GM18505 (cell line): Measurements from ENCODE around the gene ISOC2.

ENCODE experiments used
- ATAC-seq: cut with Tn5 transposase; IDR thresholded peaks from one replicate; pipeline ENCODE4 v1.9.1; 2021; ENCODE audit not compliant: unreplicated experiment
- POLR2A ChIP-seq: IDR thresholded peaks from 4 replicates; pipeline ENCODE4 v1.6.1; 2011; ENCODE audit warnings: borderline replicate concordance; ENCODE audit not compliant: insufficient read depth, insufficient read length; ENCODE audit errors: extremely low read depth

ISOC2 gene

DNA sequence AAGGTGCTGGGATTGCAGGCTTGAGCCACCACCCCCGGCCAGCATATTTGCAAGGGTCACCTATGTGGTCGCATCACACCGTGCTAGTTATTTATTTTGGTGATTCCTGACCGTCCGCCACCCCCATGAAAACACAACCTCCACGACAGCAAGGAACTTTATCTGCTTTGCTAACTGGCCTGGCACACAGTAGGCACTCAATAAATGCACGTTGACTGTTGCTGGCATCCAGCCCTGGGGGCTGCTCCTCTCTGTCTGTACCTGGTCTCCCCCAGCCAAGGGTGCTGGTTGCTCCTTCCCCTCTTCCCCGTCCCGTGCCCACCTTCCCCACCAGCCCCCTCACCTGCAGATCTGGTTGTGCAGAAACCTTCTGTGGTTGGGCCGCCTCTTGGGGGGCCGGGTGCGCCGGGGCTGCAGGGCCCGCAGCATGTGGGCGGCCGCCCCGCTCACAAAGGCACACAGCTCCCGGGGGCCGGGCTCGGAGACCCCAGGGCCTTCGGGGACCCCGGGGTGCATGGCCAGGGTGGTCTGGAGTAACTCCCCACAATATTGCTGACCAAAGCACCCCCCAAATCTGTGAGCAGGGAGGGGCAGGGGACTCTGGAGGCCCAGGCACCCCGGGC is 2.7 kb upstream of the ISOC2 start:
- TF ChIP-seq POLR2A, result no peak
- ATAC-seq, result no peak

DNA sequence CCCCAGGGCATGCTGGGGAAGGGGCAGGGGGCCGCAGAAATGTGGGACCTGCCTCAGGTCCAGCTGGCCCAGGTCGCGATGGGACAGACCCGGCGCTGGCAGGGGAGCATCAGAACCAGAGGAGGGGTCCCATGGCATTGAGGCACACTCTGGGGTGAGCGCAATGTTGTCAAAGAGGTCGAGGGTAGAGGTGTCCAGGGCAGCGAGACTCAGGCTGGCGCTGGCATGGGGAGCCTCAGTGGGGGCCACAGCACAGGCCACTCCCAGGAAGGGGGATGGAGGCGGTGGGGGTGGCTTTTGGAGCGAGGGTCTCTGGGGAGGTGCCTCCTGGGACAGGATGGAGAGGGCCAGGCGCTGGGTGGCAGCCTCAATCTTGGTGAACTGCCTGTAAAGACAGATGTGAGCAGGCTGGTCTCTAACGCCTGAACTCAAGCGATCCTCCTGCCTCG is 2.2 kb upstream of the ISOC2 start:
- ATAC-seq, result no peak
- no peak for TF ChIP-seq POLR2A

DNA sequence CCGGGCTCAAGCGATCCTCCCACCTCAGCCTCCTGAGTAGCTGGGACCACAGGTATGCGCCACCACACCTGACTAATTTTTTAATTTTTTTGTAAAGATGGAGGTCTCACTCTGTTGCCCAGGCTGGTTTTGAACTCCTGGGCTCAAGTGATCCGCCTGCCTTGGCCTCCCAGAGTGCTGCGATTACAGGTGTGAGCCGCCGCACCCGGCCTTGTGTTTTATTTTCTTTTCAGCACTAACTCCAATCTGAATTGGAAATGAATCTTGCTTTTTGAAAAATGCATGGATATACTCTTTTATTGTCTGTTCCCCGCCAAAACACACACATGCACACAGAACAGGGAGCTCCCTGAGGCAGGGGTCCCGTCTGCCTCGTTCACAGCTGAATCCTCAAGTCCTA is 1.3 kb upstream of the ISOC2 start:
- no peak for ATAC-seq
- TF ChIP-seq POLR2A, result no peak

DNA sequence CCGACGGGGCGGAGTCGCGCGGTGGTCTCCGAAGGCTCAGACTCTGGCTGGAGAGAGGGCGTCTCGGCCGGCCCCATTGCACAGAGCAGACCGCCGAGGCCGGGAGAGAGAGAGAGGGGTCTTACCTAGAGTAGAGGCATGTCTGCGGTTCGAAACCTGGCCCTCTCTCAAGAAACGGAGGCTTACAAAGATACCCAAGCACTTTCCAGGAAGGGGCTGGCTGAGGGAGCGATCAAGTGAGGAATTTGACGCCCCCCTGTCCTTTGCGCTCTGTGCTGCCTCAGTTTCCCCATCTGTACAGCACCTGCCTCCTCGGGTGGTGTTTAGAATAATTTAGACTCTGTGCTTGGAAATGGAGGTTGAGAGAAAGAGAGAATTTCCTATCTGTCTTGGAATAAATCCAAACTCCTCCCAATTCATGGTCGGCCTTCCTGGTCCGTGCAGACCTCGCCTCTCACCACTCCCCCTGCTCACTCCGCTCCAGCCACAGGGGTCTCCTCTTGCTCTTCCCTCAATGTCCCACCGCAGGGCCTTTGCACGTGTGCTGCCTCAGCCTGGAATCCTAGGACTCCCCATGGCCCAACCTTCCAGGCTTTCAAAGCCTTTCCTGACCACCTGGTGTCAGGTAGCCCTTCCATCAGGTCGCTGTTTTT is 658 bp upstream of the ISOC2 start:
- TF ChIP-seq POLR2A, result no peak
- ATAC-seq, result no peak

DNA sequence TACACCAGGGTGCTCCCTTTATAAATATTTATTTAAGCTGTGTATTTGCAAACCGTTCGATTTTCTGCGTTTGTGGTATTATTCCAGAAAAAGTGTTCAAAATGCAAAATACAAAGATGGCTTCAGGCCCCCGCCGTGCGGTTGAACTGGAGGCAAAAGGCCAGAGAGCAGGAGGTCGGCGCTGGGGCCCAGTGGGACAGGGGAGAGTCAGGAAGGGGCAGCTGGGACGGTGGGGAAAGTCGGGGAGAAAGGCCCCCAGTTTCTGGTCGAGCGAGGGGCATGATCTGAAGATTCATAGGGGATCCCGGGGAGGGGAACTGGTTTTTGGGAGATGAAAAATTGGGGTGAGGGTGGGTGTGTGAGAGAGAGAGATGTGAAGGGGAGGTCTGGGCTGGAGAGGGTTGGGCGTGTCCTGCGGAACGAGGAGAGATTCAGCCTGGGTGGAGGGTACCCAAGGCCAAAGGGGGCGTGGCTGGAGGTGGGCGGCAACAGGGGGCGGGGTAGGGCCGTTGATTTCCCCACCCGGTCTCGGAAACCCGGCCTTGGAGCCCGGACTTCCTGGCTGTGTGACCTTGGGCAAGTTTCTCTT is 678 bp downstream of the ISOC2 start:
- TF ChIP-seq POLR2A, result no peak
- ATAC-seq, result no peak

DNA sequence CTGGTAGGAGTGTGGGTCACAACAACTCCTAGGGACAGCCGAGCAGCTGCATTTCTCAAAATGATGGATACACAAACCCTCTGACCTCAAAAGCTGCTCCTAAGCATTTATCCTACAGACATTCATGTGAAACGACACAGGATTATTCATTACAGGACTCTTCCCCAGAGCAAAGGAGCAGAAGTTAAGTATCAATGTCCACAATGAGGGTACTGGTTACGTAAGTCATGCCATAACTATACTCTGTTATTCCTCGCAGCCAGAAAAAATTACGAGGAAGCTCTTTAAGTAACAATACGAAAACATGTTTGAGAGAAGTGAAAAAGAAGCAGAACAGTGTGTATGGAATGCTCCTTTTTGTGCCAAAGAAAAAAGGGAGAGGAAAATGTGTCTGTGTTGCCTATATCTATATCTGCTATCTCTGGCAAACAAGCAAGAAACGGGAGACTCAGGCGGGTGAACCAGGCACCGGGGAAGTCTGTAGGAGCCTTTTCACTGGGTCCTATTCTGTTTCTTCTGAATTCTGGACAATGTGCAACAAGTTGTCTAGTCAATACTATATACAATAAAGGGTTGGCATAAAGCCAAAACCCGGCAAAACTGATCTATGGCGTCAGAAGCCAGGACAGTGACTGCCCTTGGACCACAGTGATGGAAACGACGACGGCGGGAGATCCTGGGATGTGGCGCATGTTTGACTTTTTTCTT is 1.3 kb downstream of the ISOC2 start:
- no peak for TF ChIP-seq POLR2A
- no peak for ATAC-seq

DNA sequence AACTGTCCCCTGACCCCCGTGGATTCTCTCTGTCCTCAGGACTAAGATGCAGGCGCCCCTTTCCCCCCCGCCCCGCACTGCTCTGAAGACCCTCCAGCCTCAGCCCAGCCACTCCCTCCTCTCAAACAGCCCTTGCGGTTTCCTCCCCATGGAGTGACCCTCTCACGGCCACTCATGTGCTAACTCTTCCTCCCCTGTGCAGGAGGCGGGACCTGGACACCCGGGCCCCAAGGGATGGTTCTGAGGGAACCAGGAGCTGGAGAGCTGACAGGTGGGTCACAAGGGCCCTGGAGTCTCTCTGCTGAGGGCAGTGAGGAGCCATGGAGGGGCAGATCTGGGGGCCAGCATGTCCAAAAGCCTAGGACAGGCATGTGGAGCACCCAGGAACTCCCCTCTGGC is 1.9 kb downstream of the ISOC2 start:
- no peak for TF ChIP-seq POLR2A
- ATAC-seq, result no peak

DNA sequence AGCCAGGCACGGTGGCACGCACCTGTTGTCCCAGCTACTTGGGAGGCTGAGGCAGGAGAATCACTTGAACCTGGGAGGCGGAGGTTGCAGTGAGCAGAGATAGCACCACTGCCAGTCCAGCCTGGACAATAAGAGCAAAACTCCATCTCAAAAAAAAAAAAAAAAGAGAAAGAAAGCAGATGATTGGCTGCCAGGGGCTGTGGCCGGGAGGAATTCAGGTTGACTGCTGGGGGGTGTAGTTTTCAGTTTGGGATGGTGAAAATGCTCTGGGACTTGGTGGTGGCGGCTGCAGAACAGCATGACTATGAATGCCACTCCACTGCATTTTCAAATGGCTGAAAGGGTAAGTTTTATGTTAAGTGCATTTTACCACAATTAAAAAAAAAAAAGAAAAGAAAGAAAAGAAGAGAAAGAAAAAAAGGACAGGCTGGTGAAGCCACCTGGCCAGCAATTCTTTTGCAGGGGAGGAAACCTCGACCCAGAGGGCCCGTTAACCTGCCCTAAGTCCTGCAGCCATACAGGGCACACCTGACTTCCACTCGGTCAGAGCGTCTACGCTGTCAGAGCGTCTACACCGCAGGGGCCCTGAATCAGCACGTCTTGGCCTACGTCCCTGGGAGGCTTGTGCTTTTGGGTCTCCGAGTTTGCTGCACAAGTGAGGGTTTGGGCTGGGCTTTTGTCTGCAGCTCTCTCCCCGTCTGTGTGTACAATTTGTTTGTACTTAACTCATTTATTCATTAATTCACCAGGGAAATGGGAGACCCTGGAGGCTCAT is 3.6 kb downstream of the ISOC2 start:
- TF ChIP-seq POLR2A, result no peak
- ATAC-seq, result no peak

DNA sequence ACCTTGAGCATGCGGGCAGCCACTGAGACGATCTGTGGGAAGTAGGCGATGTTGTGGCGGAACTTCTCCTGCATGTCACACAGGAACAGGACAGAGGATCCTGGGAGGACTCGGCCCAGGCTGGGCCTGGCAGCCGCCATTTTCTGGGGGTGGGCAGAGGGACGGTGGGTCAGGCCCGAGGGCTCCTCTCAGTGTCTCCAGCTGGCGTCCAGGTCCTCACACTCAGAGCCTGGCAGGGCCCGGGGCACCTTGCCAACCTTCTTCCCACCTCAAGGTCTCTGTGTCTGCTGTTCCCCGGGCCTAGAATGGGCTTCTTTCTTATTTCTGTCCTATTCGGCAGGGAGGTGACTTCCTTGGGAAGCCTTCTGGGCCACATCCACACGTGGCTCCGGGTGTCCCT is 5.1 kb downstream of the ISOC2 start:
- no peak for ATAC-seq
- TF ChIP-seq POLR2A, result no peak

DNA sequence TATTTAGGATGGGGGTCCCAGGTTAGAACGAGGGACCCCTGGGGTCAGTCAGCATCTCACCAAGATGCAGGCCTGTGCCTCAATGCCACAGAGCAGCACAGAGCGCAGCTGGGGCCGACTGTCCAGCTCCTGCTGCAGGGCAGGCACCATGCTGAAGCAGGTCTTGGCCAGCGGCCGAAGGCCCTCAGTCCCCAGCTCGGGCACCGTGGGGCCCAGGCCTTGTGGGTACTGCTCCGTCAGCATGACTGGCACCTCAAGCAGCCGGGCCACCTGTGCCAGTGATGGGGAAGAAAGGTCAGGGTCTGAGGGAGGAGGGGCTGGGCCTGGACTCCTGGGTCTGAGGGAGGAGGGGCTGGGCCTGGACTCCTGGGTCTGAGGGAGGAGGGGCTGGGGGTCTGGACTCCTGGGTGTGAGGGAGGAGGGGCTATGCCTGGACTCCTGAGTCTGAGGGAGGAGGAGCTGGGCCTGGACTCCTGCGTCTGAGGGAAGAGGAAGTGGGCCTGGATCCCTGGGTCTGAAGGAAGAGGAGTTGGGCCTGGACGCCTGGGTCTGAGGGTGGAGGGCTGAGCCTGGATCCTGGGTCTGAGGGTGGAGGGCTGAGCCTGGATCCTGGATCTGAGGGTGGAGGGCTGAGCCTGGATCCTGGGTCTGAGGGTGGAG is 5.7 kb downstream of the ISOC2 start:
- no peak for TF ChIP-seq POLR2A
- ATAC-seq, result no peak

DNA sequence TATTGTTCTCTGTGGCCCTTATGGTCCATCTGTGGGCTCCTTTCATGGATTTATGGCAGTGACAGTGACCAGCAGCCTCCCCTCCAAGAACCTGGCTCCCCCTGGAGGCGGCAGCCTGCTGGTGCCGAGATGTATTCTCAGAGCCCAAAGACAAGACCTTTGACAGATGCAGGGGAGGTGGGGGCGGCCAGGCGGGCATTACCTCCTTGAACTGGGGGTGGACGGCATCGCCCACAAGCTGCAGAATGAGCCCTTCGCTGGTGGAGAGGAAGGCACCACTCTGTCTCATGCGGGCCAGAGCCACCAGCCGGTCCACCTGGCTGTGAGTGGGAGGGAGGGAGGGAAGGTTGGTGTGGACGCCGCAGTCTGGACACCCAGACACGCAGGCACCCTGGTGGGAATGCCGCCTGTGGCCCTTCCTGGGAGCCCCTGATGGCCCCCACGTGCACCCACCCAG is 6.6 kb downstream of the ISOC2 start:
- ATAC-seq, result no peak
- no peak for TF ChIP-seq POLR2A

DNA sequence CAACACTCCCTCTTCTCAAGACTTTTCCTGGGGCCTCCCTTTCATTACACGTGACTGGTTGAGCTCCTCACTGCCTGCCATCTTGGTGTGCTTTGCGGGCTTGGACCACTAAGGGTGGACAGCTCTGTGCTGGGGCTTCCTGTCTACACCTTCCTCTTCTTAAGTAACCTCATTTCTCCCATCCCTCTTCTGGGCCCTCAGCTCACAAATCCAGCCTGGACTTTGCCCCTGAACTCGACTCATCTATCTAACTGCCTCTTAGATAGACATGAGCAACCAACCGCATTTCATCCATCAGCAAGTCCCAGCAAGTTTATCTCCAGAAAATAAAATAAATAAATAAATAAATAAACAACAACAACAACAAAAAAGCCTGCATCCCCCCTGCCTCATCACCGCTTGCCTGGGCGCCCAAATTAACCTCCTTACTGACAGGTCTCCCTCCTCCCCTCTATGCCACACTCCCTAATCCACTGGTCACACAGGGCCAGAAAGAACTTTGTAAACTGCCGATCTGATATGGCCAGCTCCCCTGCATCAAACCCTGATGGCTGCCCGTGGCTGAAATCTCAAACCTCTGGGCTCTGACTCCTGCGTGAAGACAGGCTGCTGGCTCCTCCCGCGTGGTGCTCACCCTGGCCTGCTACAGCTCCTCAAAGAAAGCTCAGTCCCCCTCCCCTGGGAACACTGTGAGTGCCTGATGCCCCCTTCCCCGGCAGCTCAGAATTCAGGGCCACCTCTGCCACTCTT is 7.8 kb downstream of the ISOC2 start:
- no peak for ATAC-seq
- no peak for TF ChIP-seq POLR2A
